Colonic mucosa (tissue), 4 donors: ENCODE measurements around the gene FASLG. TPM values are rescaled to one million over a fixed set of nuclear protein-coding genes. Genes with fewer than 3 reads are reported as not detected.

ENCODE experiments used
- DNase-seq: peaks from one replicate; pipeline ENCODE4 v3.0.0-alpha.2; 2020
- H3K27ac ChIP-seq: fragments of 200-600 bp; one replicate; pipeline ENCODE4 v1.8.0; 2021
- H3K27me3 ChIP-seq: fragments of 200-600 bp; one replicate; pipeline ENCODE4 v1.8.0; 2021
- H3K36me3 ChIP-seq: fragments of 200-600 bp; one replicate; pipeline ENCODE4 v1.8.0; 2021
- H3K4me1 ChIP-seq: fragments of 200-600 bp; one replicate; pipeline ENCODE4 v1.8.0; 2021; ENCODE audit warnings: mild to moderate bottlenecking
- H3K4me3 ChIP-seq: fragments of 200-600 bp; one replicate; pipeline ENCODE4 v1.8.0; 2021
- H3K9ac ChIP-seq, 2 donors: one replicate each; pipeline ENCODE4 v1.7.0; 2013; ENCODE audit warnings: control low read depth in 2 of 2, low read depth in 2 of 2, low read length in 2 of 2
- H3K9me3 ChIP-seq: fragments of 200-600 bp; one replicate; pipeline ENCODE4 v1.8.0; 2021
- intact Hi-C: fragments of 100-400 bp; cut with DNase I; formaldehyde crosslinking; loops from one replicate; pipeline ENCODE4 v1.14.1; 2022
- total RNA-seq, 2 donors: library from RNA; stranded (reverse); fragmentation: NEBNext Ultra II Directional in 1 of 2; extraction: Animal tissue kit (Norgen Biotek cat#: 25700) in 1 of 2; gene quantifications; one replicate each; pipeline ENCODE4 v1.2.1, GENCODE V29; 2021
- TF ChIP-seq, protein P1 (sequence below): fragments of 200-600 bp; IDR thresholded peaks from one replicate; pipeline ENCODE4 v1.8.0; 2022; ENCODE audit warnings: antibody characterized with exemption, mild to moderate bottlenecking
- donor health status: healthy.
- donor health status: DM: no; HTN: no; CAD: no.
- donor health status: DM: no; HTN: no; CAD: no.

FASLG gene
- total RNA-seq, 2 donors from 2014 or later: 0.24 to 0.30 TPM

GRCh38 chr1:172662464-172663109, 3.7 kb downstream of the FASLG start:
- Histone ChIP-seq H3K9ac (no peak overlapping the region), H3K36me3 (no peaks in the 10 kb centered on the region), H3K4me1 (no peaks in the 10 kb centered on the region), H3K27ac (no peak overlapping the region), H3K4me3 (no peak overlapping the region), H3K9me3 (no peaks in the 10 kb centered on the region), H3K27me3 (no peaks in the 10 kb centered on the region)
- intact Hi-C loops: no loop called here
- TF ChIP-seq, protein P1, sequence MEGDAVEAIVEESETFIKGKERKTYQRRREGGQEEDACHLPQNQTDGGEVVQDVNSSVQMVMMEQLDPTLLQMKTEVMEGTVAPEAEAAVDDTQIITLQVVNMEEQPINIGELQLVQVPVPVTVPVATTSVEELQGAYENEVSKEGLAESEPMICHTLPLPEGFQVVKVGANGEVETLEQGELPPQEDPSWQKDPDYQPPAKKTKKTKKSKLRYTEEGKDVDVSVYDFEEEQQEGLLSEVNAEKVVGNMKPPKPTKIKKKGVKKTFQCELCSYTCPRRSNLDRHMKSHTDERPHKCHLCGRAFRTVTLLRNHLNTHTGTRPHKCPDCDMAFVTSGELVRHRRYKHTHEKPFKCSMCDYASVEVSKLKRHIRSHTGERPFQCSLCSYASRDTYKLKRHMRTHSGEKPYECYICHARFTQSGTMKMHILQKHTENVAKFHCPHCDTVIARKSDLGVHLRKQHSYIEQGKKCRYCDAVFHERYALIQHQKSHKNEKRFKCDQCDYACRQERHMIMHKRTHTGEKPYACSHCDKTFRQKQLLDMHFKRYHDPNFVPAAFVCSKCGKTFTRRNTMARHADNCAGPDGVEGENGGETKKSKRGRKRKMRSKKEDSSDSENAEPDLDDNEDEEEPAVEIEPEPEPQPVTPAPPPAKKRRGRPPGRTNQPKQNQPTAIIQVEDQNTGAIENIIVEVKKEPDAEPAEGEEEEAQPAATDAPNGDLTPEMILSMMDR: no peak
- peak; percentile 53 for DNase-seq

DNA sequence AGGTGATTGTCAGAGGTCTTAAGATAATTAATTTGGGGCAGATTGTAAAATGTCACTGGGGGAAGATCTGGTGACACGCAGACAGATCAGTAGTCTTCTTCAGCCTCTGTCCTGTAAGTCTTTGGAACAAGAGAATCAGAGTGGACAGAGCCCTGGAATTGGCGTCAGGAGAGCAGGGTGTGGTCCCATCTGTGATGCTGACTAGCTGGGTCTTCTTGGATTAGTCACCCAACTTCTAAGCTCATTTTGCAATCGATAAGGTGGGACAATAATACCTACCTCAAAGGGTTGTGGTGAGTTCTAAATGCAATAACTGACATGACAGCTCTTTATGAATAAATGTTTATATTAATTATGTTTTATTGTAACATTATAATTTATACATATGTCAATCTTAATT, 4.8 kb downstream of the FASLG start:
- TF ChIP-seq, protein P1: no peak
- H3K4me1 ChIP-seq: no peaks in the 10 kb centered on the region
- H3K4me3 ChIP-seq: no peak overlapping the region
- no peaks in the 10 kb centered on the region for H3K9me3 ChIP-seq
- no peak overlapping the region for H3K27ac ChIP-seq
- no peak overlapping the region for H3K9ac ChIP-seq
- H3K27me3 ChIP-seq: no peaks in the 10 kb centered on the region
- intact Hi-C loops: no loop called here
- H3K36me3 ChIP-seq: no peaks in the 10 kb centered on the region
- DNase-seq: no peak

- Histone ChIP-seq H3K36me3 (no peaks in the 10 kb centered on the region), H3K9ac (no peak overlapping the region), H3K9me3 (no peaks in the 10 kb centered on the region), H3K27ac (no peak overlapping the region), H3K27me3 (no peaks in the 10 kb centered on the region), H3K4me3 (no peak overlapping the region), H3K4me1 (no peaks in the 10 kb centered on the region)
- TF ChIP-seq, protein P1: no peak
- DNase-seq: no peak
- intact Hi-C loops: no loop called here
Observed at GRCh38 chr1:172668097-172668496, 9.2 kb downstream of the FASLG start.

- intact Hi-C loops: no loop called here
- Histone ChIP-seq H3K27ac (no peak overlapping the region), H3K27me3 (no peaks in the 10 kb centered on the region), H3K4me3 (no peak overlapping the region), H3K9ac (no peak overlapping the region), H3K36me3 (no peaks in the 10 kb centered on the region), H3K9me3 (no peaks in the 10 kb centered on the region), H3K4me1 (no peaks in the 10 kb centered on the region)
- no peak for DNase-seq
- TF ChIP-seq, protein P1: no peak
Observed at GRCh38 chr1:172669011-172669410, 10.1 kb downstream of the FASLG start.

DNA sequence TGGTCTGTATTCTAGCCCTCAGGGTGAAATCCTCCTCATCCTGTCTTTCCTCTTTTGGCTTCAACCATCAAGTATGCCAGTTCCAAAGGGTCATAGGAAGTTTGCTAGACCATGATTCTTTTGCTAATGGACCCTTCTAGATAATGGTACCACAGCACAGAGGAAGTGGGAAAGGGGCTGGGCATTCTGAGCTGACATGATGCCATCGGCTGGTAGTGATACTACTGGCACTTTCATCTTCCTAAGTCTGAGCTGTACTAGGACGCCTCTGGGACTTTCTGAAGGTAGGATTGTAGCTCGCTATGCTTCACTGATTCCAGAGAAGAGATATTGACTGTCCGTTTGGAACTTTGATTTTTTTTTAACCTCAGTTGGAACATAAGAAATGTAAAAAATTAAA, 11.4 kb downstream of the FASLG start:
- Histone ChIP-seq H3K4me1 (no peaks in the 10 kb centered on the region), H3K9me3 (no peaks in the 10 kb centered on the region), H3K36me3 (no peaks in the 10 kb centered on the region), H3K9ac (no peak overlapping the region), H3K27ac (no peak overlapping the region), H3K27me3 (no peaks in the 10 kb centered on the region), H3K4me3 (no peak overlapping the region)
- intact Hi-C loops: no loop called here
- no peak for DNase-seq
- TF ChIP-seq, protein P1: no peak
